ENCODE measurements around the gene TMEM42. TPM values are rescaled to one million over a fixed set of nuclear protein-coding genes. Genes with fewer than 3 reads are reported as not detected.
"Not testable (repeated sequence)": the region's sequence is repeated elsewhere in the genome, so short reads cannot be mapped to it uniquely, and the experiment has no call there.

The TMEM42 gene
- total RNA-seq, 4 donors from 2014 or later: 20.7 to 40.4 (median 32.6) TPM

- H3K4me3 ChIP-seq: no peak overlapping the region
- H3K27me3 ChIP-seq: no peaks in the 10 kb centered on the region
- H3K36me3 ChIP-seq: peaks cover 0 to 11% (median 0%) of the 10 kb centered on the region in 3 donors
- WGBS, 2 donors: 75 to 87% methylated on average over 2 of the region's 2 CpGs
- no peaks in the 10 kb centered on the region for H3K9me3 ChIP-seq
- H3K4me1 ChIP-seq: no peaks in the 10 kb centered on the region
- H3K27ac ChIP-seq: no peak overlapping the region
- DNase-seq (ENCODE audit: low spot score in 2 of 2): no peak
- no peak for TF ChIP-seq CTCF (IDR thresholded peaks at IDR 0.05)
- TF ChIP-seq POLR2A (IDR thresholded peaks at IDR 0.05): no peak
- TF ChIP-seq EP300 (IDR thresholded peaks at IDR 0.05): no peak
Observed at GRCh38 chr3:44842376-44842775, 19.3 kb upstream of the TMEM42 start.

- TF ChIP-seq CTCF (IDR thresholded peaks at IDR 0.05): no peak
- TF ChIP-seq POLR2A (IDR thresholded peaks at IDR 0.05): no peak
- no peak for TF ChIP-seq EP300 (IDR thresholded peaks at IDR 0.05)
- Histone ChIP-seq H3K4me1 (no peaks in the 10 kb centered on the region), H3K4me3 (no peak overlapping the region), H3K36me3 (no peaks in the 10 kb centered on the region), H3K27me3 (no peaks in the 10 kb centered on the region), H3K9me3 (no peaks in the 10 kb centered on the region), H3K27ac (no peak overlapping the region)
- 76 to 78% methylated on average over 7 of the region's 7 CpGs for WGBS, 2 donors
- DNase-seq (ENCODE audit: low spot score in 2 of 2): no peak
Observed at GRCh38 chr3:44845528-44846520, 15.9 kb upstream of the TMEM42 start.

- Histone ChIP-seq H3K27ac (no peak overlapping the region), H3K9me3 (no peaks in the 10 kb centered on the region), H3K4me1 (no peaks in the 10 kb centered on the region), H3K27me3 (no peaks in the 10 kb centered on the region), H3K36me3 (no peaks in the 10 kb centered on the region), H3K4me3 (no peak overlapping the region)
- no peak for DNase-seq (ENCODE audit: low spot score in 2 of 2)
- no peak for TF ChIP-seq POLR2A (IDR thresholded peaks at IDR 0.05)
- TF ChIP-seq EP300 (IDR thresholded peaks at IDR 0.05): no peak
- no peak for TF ChIP-seq CTCF (IDR thresholded peaks at IDR 0.05)
- WGBS, 2 donors: 84 to 97% methylated on average over 1 of the region's 1 CpG
Observed at GRCh38 chr3:44848634-44849033, 13.1 kb upstream of the TMEM42 start.

- H3K27ac ChIP-seq; H3K4me3 ChIP-seq; H3K36me3 ChIP-seq; H3K27me3 ChIP-seq; DNase-seq (ENCODE audit: low spot score in 2 of 2); H3K4me1 ChIP-seq: not testable (repeated sequence)
- 96 to 99% methylated on average over 6 of the region's 6 CpGs for WGBS, 2 donors
- peaks cover 0 to 18% (median 0%) of the 10 kb centered on the region in 4 donors for H3K9me3 ChIP-seq
Observed at GRCh38 chr3:44856663-44857062, 5.0 kb upstream of the TMEM42 start.

GRCh38 chr3:44860117-44860516 lies 1.6 kb upstream of the TMEM42 start:
- H3K9me3 ChIP-seq: peaks cover 0 to 18% (median 0%) of the 10 kb centered on the region in 4 donors
- TF ChIP-seq CTCF (IDR thresholded peaks at IDR 0.05) (no peak), POLR2A (IDR thresholded peaks at IDR 0.05) (no peak), EP300 (IDR thresholded peaks at IDR 0.05) (no peak)
- 91 to 96% methylated on average over 4 of the region's 4 CpGs for WGBS, 2 donors
- H3K4me1 ChIP-seq: peaks cover 0 to 30% (median 5%) of the 10 kb centered on the region in 4 donors
- no peak for DNase-seq (ENCODE audit: low spot score in 2 of 2)
- H3K27me3 ChIP-seq: no peaks in the 10 kb centered on the region
- no peak overlapping the region for H3K27ac ChIP-seq
- no peak overlapping the region for H3K4me3 ChIP-seq
- peaks cover 0 to 11% (median 0%) of the 10 kb centered on the region in 3 donors for H3K36me3 ChIP-seq

Measured in tibial nerve (tissue), 4 donors.